ENCODE results near the gene CDH11. TPM values are rescaled to one million over a fixed set of nuclear protein-coding genes. Genes with fewer than 3 reads are reported as not detected.

The CDH11 gene
- total RNA-seq, 3 donors from 2014 or later, result 41.8 to 70.0 (median 52.8) TPM

- H3K4me1 ChIP-seq, result no peaks in the 10 kb centered on the region
- TF ChIP-seq POLR2AphosphoS5 (IDR thresholded peaks at IDR 0.05) (no peak), POLR2A (IDR thresholded peaks at IDR 0.05) (no peak)
- no peaks in the 10 kb centered on the region for H3K9me3 ChIP-seq
- no peak overlapping the region for H3K27ac ChIP-seq
- no peak for DNase-seq (ENCODE audit: low spot score in 2 of 2)
- intact Hi-C loops (cut with DNase I; ENCODE audit: low total_unique reads), result no loop called here
- no peaks in the 10 kb centered on the region for H3K36me3 ChIP-seq
- no peaks in the 10 kb centered on the region for H3K27me3 ChIP-seq
- H3K4me3 ChIP-seq, result no peak overlapping the region
Measured at GRCh38 chr16:65075877-65076276, 46.0 kb downstream of the CDH11 start.

- intact Hi-C loops (cut with DNase I; ENCODE audit: low total_unique reads), result no loop called here
- TF ChIP-seq POLR2AphosphoS5 (IDR thresholded peaks at IDR 0.05), result peak in 2 of 3 donors; percentile 18 to 53
- no peak for TF ChIP-seq CTCF (IDR thresholded peaks at IDR 0.05)
- DNase-seq (ENCODE audit: low spot score in 2 of 2), result no peak
- Histone ChIP-seq H3K36me3 (no peaks in the 10 kb centered on the region), H3K4me1 (no peaks in the 10 kb centered on the region), H3K27ac (peak overlapping the region in 1 of 2 donors; percentile 69), H3K9me3 (no peaks in the 10 kb centered on the region), H3K4me3 (peak overlapping the region in 1 of 3 donors; percentile 31), H3K27me3 (no peaks in the 10 kb centered on the region)
Measured at GRCh38 chr16:65071433-65072311, 50.2 kb downstream of the CDH11 start.

GRCh38 chr16:65070831-65071432 lies 50.9 kb downstream of the CDH11 start:
- H3K4me1 ChIP-seq, result no peaks in the 10 kb centered on the region
- no peaks in the 10 kb centered on the region for H3K9me3 ChIP-seq
- no peaks in the 10 kb centered on the region for H3K27me3 ChIP-seq
- TF ChIP-seq POLR2AphosphoS5 (IDR thresholded peaks at IDR 0.05), result peak in 2 of 3 donors; percentile 20 to 47
- no peak for TF ChIP-seq CTCF (IDR thresholded peaks at IDR 0.05)
- no peak for TF ChIP-seq POLR2A (IDR thresholded peaks at IDR 0.05)
- DNase-seq (ENCODE audit: low spot score in 2 of 2), result peak; percentile 38 to 53
- H3K4me3 ChIP-seq, result peak overlapping the region in 1 of 3 donors; percentile 31
- H3K36me3 ChIP-seq, result no peaks in the 10 kb centered on the region
- intact Hi-C loops (cut with DNase I; ENCODE audit: low total_unique reads), result no loop called here
- H3K27ac ChIP-seq, result peak overlapping the region in 1 of 2 donors; percentile 69

- Histone ChIP-seq H3K9me3 (no peaks in the 10 kb centered on the region), H3K36me3 (no peaks in the 10 kb centered on the region), H3K4me3 (no peak overlapping the region), H3K4me1 (no peaks in the 10 kb centered on the region), H3K27ac (no peak overlapping the region), H3K27me3 (no peaks in the 10 kb centered on the region)
- DNase-seq (ENCODE audit: low spot score in 2 of 2), result no peak
- intact Hi-C loops (cut with DNase I; ENCODE audit: low total_unique reads), result no loop called here
- TF ChIP-seq POLR2A (IDR thresholded peaks at IDR 0.05) (no peak), POLR2AphosphoS5 (IDR thresholded peaks at IDR 0.05) (no peak), CTCF (IDR thresholded peaks at IDR 0.05) (no peak)
Measured at GRCh38 chr16:65069766-65070165, 52.1 kb downstream of the CDH11 start.

- TF ChIP-seq POLR2AphosphoS5 (IDR thresholded peaks at IDR 0.05), result no peak
- no peak for TF ChIP-seq POLR2A (IDR thresholded peaks at IDR 0.05)
- TF ChIP-seq CTCF (IDR thresholded peaks at IDR 0.05), result no peak
- intact Hi-C loops (cut with DNase I; ENCODE audit: low total_unique reads), result no loop called here
- no peaks in the 10 kb centered on the region for H3K36me3 ChIP-seq
- no peaks in the 10 kb centered on the region for H3K9me3 ChIP-seq
- H3K27me3 ChIP-seq, result no peaks in the 10 kb centered on the region
- no peak overlapping the region for H3K27ac ChIP-seq
- no peaks in the 10 kb centered on the region for H3K4me1 ChIP-seq
- no peak for DNase-seq (ENCODE audit: low spot score in 2 of 2)
- H3K4me3 ChIP-seq, result no peak overlapping the region
Measured at GRCh38 chr16:65069065-65069464, 52.8 kb downstream of the CDH11 start.

All from breast epithelium (tissue), 4 donors.